ENCODE data around the gene TCN2. TPM values are rescaled to one million over a fixed set of nuclear protein-coding genes. Genes with fewer than 3 reads are reported as not detected.
"Not testable (repeated sequence)": the region's sequence is repeated elsewhere in the genome, so short reads cannot be mapped to it uniquely, and the experiment has no call there.

TCN2 gene
- total RNA-seq, 1 experiment from 2014 or later: 11.0 TPM

GRCh38 chr22:30586414-30586813 is 20.6 kb upstream of the TCN2 start:
- Mint-ChIP-seq H3K4me3 (ENCODE audit: low read depth, unreplicated experiment) (no peak overlapping the region), H3K36me3 (ENCODE audit: insufficient read depth, unreplicated experiment) (peaks cover 53% of the 10 kb centered on the region), H3K27me3 (ENCODE audit: unreplicated experiment) (no peaks in the 10 kb centered on the region), H3K4me1 (ENCODE audit: low read depth, unreplicated experiment) (no peaks in the 10 kb centered on the region), H3K27ac (ENCODE audit: unreplicated experiment) (no peak overlapping the region), H3K9me3 (ENCODE audit: low read depth, unreplicated experiment) (no peaks in the 10 kb centered on the region)
- TF ChIP-seq CTCF (IDR thresholded peaks at IDR 0.05; ENCODE audit: unreplicated experiment): no peak
- DNase-seq: no peak
- intact Hi-C loops (cut with micrococcal nuclease; ENCODE audit: unreplicated experiment): no loop called here
- CTCF ChIA-PET: no interaction called here
- BruUV-seq (replicated peaks): no TSS peak

GRCh38 chr22:30591191-30591587 is 15.8 kb upstream of the TCN2 start:
- no peak for DNase-seq
- TF ChIP-seq CTCF (IDR thresholded peaks at IDR 0.05; ENCODE audit: unreplicated experiment): no peak
- H3K9me3 Mint-ChIP-seq (ENCODE audit: low read depth, unreplicated experiment): no peaks in the 10 kb centered on the region
- H3K4me1 Mint-ChIP-seq (ENCODE audit: low read depth, unreplicated experiment): no peaks in the 10 kb centered on the region
- no peak overlapping the region for H3K27ac Mint-ChIP-seq (ENCODE audit: unreplicated experiment)
- H3K27me3 Mint-ChIP-seq (ENCODE audit: unreplicated experiment): no peaks in the 10 kb centered on the region
- CTCF ChIA-PET: interaction anchor here (0.8 to 1.2 kb wide), 3 partner anchors 11 to 164 kb away, joined by 3 to 4 read pairs (median 3); partner anchors contain the start of gene TCN2
- H3K36me3 Mint-ChIP-seq (ENCODE audit: insufficient read depth, unreplicated experiment): peaks cover 34% of the 10 kb centered on the region
- H3K4me3 Mint-ChIP-seq (ENCODE audit: low read depth, unreplicated experiment): no peak overlapping the region
- intact Hi-C loops (cut with micrococcal nuclease; ENCODE audit: unreplicated experiment): no loop called here
- BruUV-seq (replicated peaks): no TSS peak

- peak; percentile 94 for DNase-seq
- Mint-ChIP-seq H3K9me3 (ENCODE audit: low read depth, unreplicated experiment) (no peaks in the 10 kb centered on the region), H3K36me3 (ENCODE audit: insufficient read depth, unreplicated experiment) (peaks cover 29% of the 10 kb centered on the region), H3K4me3 (ENCODE audit: low read depth, unreplicated experiment) (no peak within 1 kb of the TSS), H3K27me3 (ENCODE audit: unreplicated experiment) (no peaks in the 10 kb centered on the region), H3K27ac (ENCODE audit: unreplicated experiment) (no peak within 1 kb of the TSS), H3K4me1 (ENCODE audit: low read depth, unreplicated experiment) (no peaks in the 10 kb centered on the region)
- no peak for TF ChIP-seq CTCF (IDR thresholded peaks at IDR 0.05; ENCODE audit: unreplicated experiment)
- BruUV-seq (replicated peaks): no TSS peak
- CTCF ChIA-PET: interaction anchor here (0.8 to 1.2 kb wide), 3 partner anchors 10 to 164 kb away, joined by 3 to 4 read pairs (median 3); partner anchors contain the start of gene TCN2
- intact Hi-C loops (cut with micrococcal nuclease; ENCODE audit: unreplicated experiment): no loop called here
Observed at GRCh38 chr22:30591588-30592359, 15.2 kb upstream of the TCN2 start, which contains the start of gene PES1. PES1 (minus strand) TSS chr22:30591910; CDS start chr22:30591833, 77 bp downstream.

GRCh38 chr22:30592360-30592713 is 14.6 kb upstream of the TCN2 start:
- H3K27ac Mint-ChIP-seq (ENCODE audit: unreplicated experiment); BruUV-seq (replicated peaks); H3K9me3 Mint-ChIP-seq (ENCODE audit: low read depth, unreplicated experiment); intact Hi-C loops (cut with micrococcal nuclease; ENCODE audit: unreplicated experiment); H3K4me3 Mint-ChIP-seq (ENCODE audit: low read depth, unreplicated experiment); DNase-seq; H3K27me3 Mint-ChIP-seq (ENCODE audit: unreplicated experiment); H3K4me1 Mint-ChIP-seq (ENCODE audit: low read depth, unreplicated experiment): not testable (repeated sequence)
- peaks cover 23% of the 10 kb centered on the region for H3K36me3 Mint-ChIP-seq (ENCODE audit: insufficient read depth, unreplicated experiment)
- CTCF ChIA-PET: interaction anchor here (0.6 to 0.9 kb wide), 2 partner anchors 15 to 264 kb away, joined by 3 read pairs; partner anchors contain the start of gene TCN2

GRCh38 chr22:30596199-30596598 is 10.8 kb upstream of the TCN2 start:
- Mint-ChIP-seq H3K36me3 (ENCODE audit: insufficient read depth, unreplicated experiment) (no peaks in the 10 kb centered on the region), H3K4me1 (ENCODE audit: low read depth, unreplicated experiment) (no peaks in the 10 kb centered on the region), H3K9me3 (ENCODE audit: low read depth, unreplicated experiment) (no peaks in the 10 kb centered on the region), H3K27me3 (ENCODE audit: unreplicated experiment) (no peaks in the 10 kb centered on the region), H3K4me3 (ENCODE audit: low read depth, unreplicated experiment) (no peak overlapping the region), H3K27ac (ENCODE audit: unreplicated experiment) (no peak overlapping the region)
- no peak for TF ChIP-seq CTCF (IDR thresholded peaks at IDR 0.05; ENCODE audit: unreplicated experiment)
- no peak for DNase-seq
- no TSS peak for BruUV-seq (replicated peaks)
- CTCF ChIA-PET: interaction anchor here (1.0 kb wide), 1 partner anchor 10 kb away, joined by 3 read pairs; the partner anchor contains the start of gene TCN2
- intact Hi-C loops (cut with micrococcal nuclease; ENCODE audit: unreplicated experiment): no loop called here
